Measurements from ENCODE around the gene FOXN3.

- TF ChIP-seq CTCF (IDR thresholded peaks at IDR 0.05 in 4 of 5, conservative IDR thresholded peaks at IDR 0.05 in 1 of 5) (no peak), POLR2A (IDR thresholded peaks at IDR 0.05) (no peak)
Observed at GRCh38 chr14:89365061-89365801, 51.8 kb downstream of the FOXN3 start.

Measured in gastrocnemius medialis (tissue), 4 donors.